Neuronal stem cell (in vitro differentiated cells): ENCODE measurements around the gene FBXO47.
"Not testable (repeated sequence)": the region's sequence is repeated elsewhere in the genome, so short reads cannot be mapped to it uniquely, and the experiment has no call there.

Experiments
- DNase-seq: peaks from one replicate; pipeline ENCODE4 v3.0.0-alpha.2; 2013; ENCODE audit warnings: low spot score
- H2AFZ ChIP-seq: one replicate; pipeline ENCODE4 v1.6.1; 2013; ENCODE audit warnings: mild to moderate bottlenecking, low read length, inconsistent platforms
- H2AK5ac ChIP-seq: 2 replicates; pipeline ENCODE4 v1.6.1; 2013; ENCODE audit warnings: low read depth, mild to moderate bottlenecking, inconsistent platforms, low read length, moderate library complexity, mixed read lengths
- H2BK120ac ChIP-seq: 2 replicates; pipeline ENCODE4 v1.6.1; 2013; ENCODE audit warnings: low read depth, mild to moderate bottlenecking, inconsistent platforms, low read length, moderate library complexity, mixed read lengths
- H2BK12ac ChIP-seq: one replicate; pipeline ENCODE4 v1.6.1; 2013; ENCODE audit warnings: low read length, inconsistent platforms
- H2BK15ac ChIP-seq: 2 replicates; pipeline ENCODE4 v1.6.1; 2013; ENCODE audit warnings: mild to moderate bottlenecking, low read length, inconsistent platforms, mixed read lengths
- H2BK5ac ChIP-seq: one replicate; pipeline ENCODE4 v1.6.1; 2013; ENCODE audit warnings: inconsistent platforms, mild to moderate bottlenecking, low read length, moderate library complexity
- H3K14ac ChIP-seq: one replicate; pipeline ENCODE4 v1.6.1; 2013; ENCODE audit warnings: low read length, inconsistent platforms
- H3K18ac ChIP-seq: 2 replicates; pipeline ENCODE4 v1.6.1; 2013; ENCODE audit warnings: low read length, inconsistent platforms
- H3K23ac ChIP-seq: 2 replicates; pipeline ENCODE4 v1.6.1; 2013; ENCODE audit warnings: low read depth, mild to moderate bottlenecking, mixed read lengths, low read length, inconsistent platforms; ENCODE audit not compliant: poor library complexity
- H3K27ac ChIP-seq: replicated peaks from 3 replicates; pipeline ENCODE4 v1.5.1; 2013; ENCODE audit warnings: low read length, inconsistent platforms
- H3K27me3 ChIP-seq, 3 experiments: 2 replicates each; pipeline ENCODE4 v1.6.1; 2013; ENCODE audit warnings: low read length in 3 of 3, mild to moderate bottlenecking in 2 of 3, inconsistent platforms in 1 of 3, low read depth in 1 of 3, mixed read lengths in 1 of 3, moderate library complexity in 1 of 3; ENCODE audit not compliant: control insufficient read depth in 3 of 3, insufficient read depth in 3 of 3
- H3K36me3 ChIP-seq, 2 donors: replicated peaks in 1 of 2; 2 replicates each; pipeline ENCODE4 v1.6.1; 2013; ENCODE audit warnings: low read length in 2 of 2; ENCODE audit not compliant: control insufficient read depth in 2 of 2, insufficient read depth in 2 of 2
- H3K4ac ChIP-seq: 2 replicates; pipeline ENCODE4 v1.6.1; 2013; ENCODE audit warnings: inconsistent platforms, mild to moderate bottlenecking, low read length, moderate library complexity
- H3K4me1 ChIP-seq, 2 donors: 1 replicate in 1 of 2; 2 replicates in 1 of 2; pipeline ENCODE4 v1.6.1; 2013; ENCODE audit warnings: low read length in 2 of 2, low read depth in 1 of 2; ENCODE audit not compliant: control insufficient read depth in 2 of 2, insufficient read depth in 1 of 2
- H3K4me2 ChIP-seq: one replicate; pipeline ENCODE4 v1.6.1; 2013; ENCODE audit warnings: mild to moderate bottlenecking, low read length, inconsistent platforms; ENCODE audit not compliant: insufficient read depth, poor library complexity, severe bottlenecking
- H3K4me3 ChIP-seq, 2 donors: 2 replicates each; pipeline ENCODE4 v1.5.1; 2013; ENCODE audit warnings: low read length in 2 of 2, mild to moderate bottlenecking in 2 of 2, inconsistent platforms in 1 of 2, moderate library complexity in 1 of 2
- H3K79me1 ChIP-seq: one replicate; pipeline ENCODE4 v1.6.1; 2013; ENCODE audit warnings: low read depth, mild to moderate bottlenecking, inconsistent platforms, low read length, moderate library complexity
- H3K9ac ChIP-seq: one replicate; pipeline ENCODE4 v1.6.1; 2013; ENCODE audit warnings: mild to moderate bottlenecking, low read depth, low read length, inconsistent platforms; ENCODE audit not compliant: poor library complexity
- H3K9me3 ChIP-seq, 2 donors: replicated peaks in 1 of 2; 2 replicates each; pipeline versions ENCODE3 to v1.6.1; 2013; ENCODE audit warnings: low read length in 2 of 2, mild to moderate bottlenecking in 2 of 2, inconsistent platforms in 1 of 2, low read depth in 1 of 2, mixed read lengths in 1 of 2, moderate library complexity in 1 of 2; ENCODE audit not compliant: control insufficient read depth in 2 of 2, insufficient read depth in 1 of 2
- H4K8ac ChIP-seq: one replicate; pipeline ENCODE4 v1.6.1; 2013; ENCODE audit warnings: low read depth, mild to moderate bottlenecking, inconsistent platforms, low read length, moderate library complexity
- H4K91ac ChIP-seq: one replicate; pipeline ENCODE4 v1.6.1; 2013; ENCODE audit warnings: low read length, low read depth, mild to moderate bottlenecking, inconsistent platforms; ENCODE audit not compliant: poor library complexity
- WGBS, 2 donors: extraction: QIAGEN DNeasy Blood & Tissue Kit; methylation state at CpG; one replicate each; pipeline ENCODE4 v1.1.7; 2013; ENCODE audit warnings: missing lambda C conversion rate in 2 of 2, mixed read lengths in 1 of 2; ENCODE audit not compliant: insufficient read length in 2 of 2, insufficient replicate concordance in 1 of 2; ENCODE audit errors: extremely low coverage in 2 of 2; 5-methylcytosine and 5-hydroxymethylcytosine counted together

Gene FBXO47

GRCh38 chr17:38958326-38958725 is 8.9 kb downstream of the FBXO47 start:
- no peak overlapping the region for H4K91ac ChIP-seq
- H3K18ac ChIP-seq: no peak overlapping the region
- H2AK5ac ChIP-seq: no peak overlapping the region
- no peak overlapping the region for H2BK12ac ChIP-seq
- H3K36me3 ChIP-seq: no peaks in the 10 kb centered on the region
- H3K79me1 ChIP-seq: no peaks in the 10 kb centered on the region
- no peak overlapping the region for H3K14ac ChIP-seq
- H4K8ac ChIP-seq: no peak overlapping the region
- H3K9me3 ChIP-seq: no peaks in the 10 kb centered on the region
- no peak overlapping the region for H3K4me3 ChIP-seq
- H3K27ac ChIP-seq: no peak overlapping the region
- no peak overlapping the region for H2BK15ac ChIP-seq
- WGBS, 2 donors: no CpG with 5 or more reads among the region's 1 CpG
- H2BK120ac ChIP-seq: no peak overlapping the region
- H3K9ac ChIP-seq: no peak overlapping the region
- no peak overlapping the region for H2BK5ac ChIP-seq
- no peak overlapping the region for H3K4ac ChIP-seq
- peaks cover 0 to 4% (median 0%) of the 10 kb centered on the region in 3 experiments for H3K27me3 ChIP-seq
- DNase-seq: no peak
- H2AFZ ChIP-seq: no peak overlapping the region
- H3K4me1 ChIP-seq: no peaks in the 10 kb centered on the region
- no peak overlapping the region for H3K23ac ChIP-seq
- H3K4me2 ChIP-seq: no peak overlapping the region

- H4K91ac ChIP-seq, H3K18ac ChIP-seq, H3K4me3 ChIP-seq, H3K36me3 ChIP-seq, H4K8ac ChIP-seq, H3K14ac ChIP-seq, H2BK12ac ChIP-seq, H3K4ac ChIP-seq, H3K27ac ChIP-seq, H3K4me1 ChIP-seq, H2AK5ac ChIP-seq, H2AFZ ChIP-seq, DNase-seq, H3K9me3 ChIP-seq, H3K27me3 ChIP-seq, H3K79me1 ChIP-seq, H3K23ac ChIP-seq, H3K9ac ChIP-seq, H2BK5ac ChIP-seq, H3K4me2 ChIP-seq, H2BK120ac ChIP-seq, H2BK15ac ChIP-seq: not testable (repeated sequence)
- WGBS, 2 donors: no CpG with 5 or more reads among the region's 7 CpGs
These were observed 13.4 kb downstream of the FBXO47 start for GRCh38 chr17:38953800-38954199.

- Histone ChIP-seq H3K4me1 (no peaks in the 10 kb centered on the region), H3K79me1 (no peaks in the 10 kb centered on the region), H3K4ac (no peak overlapping the region), H3K4me3 (no peak overlapping the region), H2AFZ (no peak overlapping the region), H2BK12ac (no peak overlapping the region), H3K27me3 (no peaks in the 10 kb centered on the region), H3K14ac (no peak overlapping the region), H2BK120ac (no peak overlapping the region), H3K4me2 (no peak overlapping the region), H2AK5ac (no peak overlapping the region), H2BK5ac (no peak overlapping the region), H2BK15ac (no peak overlapping the region), H3K36me3 (no peaks in the 10 kb centered on the region), H3K9me3 (no peaks in the 10 kb centered on the region), H3K23ac (no peak overlapping the region), H3K9ac (no peak overlapping the region), H4K91ac (no peak overlapping the region), H3K27ac (no peak overlapping the region), H4K8ac (no peak overlapping the region), H3K18ac (no peak overlapping the region)
- DNase-seq: no peak
- WGBS, 2 donors: no CpG with 5 or more reads among the region's 2 CpGs
These were observed 20.0 kb downstream of the FBXO47 start for GRCh38 chr17:38947189-38947588.

- H3K23ac ChIP-seq: no peak overlapping the region
- no peaks in the 10 kb centered on the region for H3K79me1 ChIP-seq
- no peak overlapping the region for H4K91ac ChIP-seq
- no peaks in the 10 kb centered on the region for H3K27me3 ChIP-seq
- DNase-seq: no peak
- no peak overlapping the region for H3K9ac ChIP-seq
- no peak overlapping the region for H3K27ac ChIP-seq
- WGBS, 2 donors: no CpG with 5 or more reads among the region's 8 CpGs
- H2AK5ac ChIP-seq: no peak overlapping the region
- H2BK120ac ChIP-seq: no peak overlapping the region
- H3K18ac ChIP-seq: no peak overlapping the region
- no peak overlapping the region for H2AFZ ChIP-seq
- H3K9me3 ChIP-seq: no peaks in the 10 kb centered on the region
- H3K4me1 ChIP-seq: no peaks in the 10 kb centered on the region
- H2BK15ac ChIP-seq: no peak overlapping the region
- H3K4me3 ChIP-seq: no peak overlapping the region
- H2BK12ac ChIP-seq: no peak overlapping the region
- H2BK5ac ChIP-seq: no peak overlapping the region
- H3K4me2 ChIP-seq: no peak overlapping the region
- H3K4ac ChIP-seq: no peak overlapping the region
- H3K36me3 ChIP-seq: no peaks in the 10 kb centered on the region
- H4K8ac ChIP-seq: no peak overlapping the region
- no peak overlapping the region for H3K14ac ChIP-seq
These were observed 23.6 kb downstream of the FBXO47 start for GRCh38 chr17:38943607-38944006.
